Astrocyte of the spinal cord (primary cell): ENCODE data around the gene LRRC3C.

ENCODE experiments used
- DNase-seq: peaks from one replicate; pipeline ENCODE4 v3.0.0; 2011; ENCODE audit warnings: low read depth, low spot score
- H3K4me3 ChIP-seq: 2 replicates; pipeline ENCODE4 v1.5.1; 2011; ENCODE audit warnings: low read depth, mild to moderate bottlenecking, low read length, moderate library complexity
- CTCF ChIP-seq: IDR thresholded peaks from 2 replicates; pipeline ENCODE4 v1.5.1; 2012; ENCODE audit warnings: low read depth, mild to moderate bottlenecking, low read length, inconsistent platforms
- in situ Hi-C: cut with HindIII; loops from 2 replicates; pipeline ENCODE4 v1.10.0; 2017; ENCODE audit warnings: low sequenced_read_pairs

The LRRC3C gene

GRCh38 chr17:39975801-39976200 is 48.3 kb downstream of the LRRC3C start:
- H3K4me3 ChIP-seq = no peak overlapping the region
- DNase-seq = no peak
- TF ChIP-seq CTCF = no peak
- in situ Hi-C loops = no loop called here

DNA sequence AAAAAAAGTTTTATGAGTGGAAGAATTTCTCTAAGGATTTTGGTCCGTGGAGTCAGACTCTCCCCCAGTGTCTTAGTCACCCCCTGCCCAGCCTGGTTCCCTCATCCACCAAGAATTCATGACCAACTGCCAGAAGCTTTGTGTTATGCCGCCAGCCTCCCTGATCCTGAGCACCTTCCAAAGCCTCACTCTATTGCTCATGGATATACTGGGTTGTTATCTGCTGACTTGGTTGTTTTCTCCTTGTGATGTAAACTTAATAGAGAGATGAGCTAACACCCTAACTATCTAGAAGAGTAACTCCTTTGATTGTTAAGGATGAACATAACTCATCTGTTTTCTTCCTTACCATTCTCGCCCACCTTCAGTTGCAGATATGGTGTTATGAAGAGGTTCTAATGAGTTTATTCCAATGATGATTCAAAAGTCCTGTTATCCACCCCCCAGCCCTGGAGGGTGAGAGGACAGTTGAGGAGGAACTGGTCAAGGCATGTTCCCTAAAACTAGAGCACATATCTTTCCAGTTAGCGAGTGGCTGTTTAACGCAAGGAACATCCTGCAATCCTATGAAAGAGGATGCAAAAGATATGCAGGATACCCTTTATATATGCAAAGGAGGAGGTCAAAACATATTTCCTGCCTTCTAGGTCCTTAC is 51.6 kb downstream of the LRRC3C start:
- TF ChIP-seq CTCF = no peak
- DNase-seq = peak; percentile 87
- in situ Hi-C loops = no loop called here
- no peak overlapping the region for H3K4me3 ChIP-seq

GRCh38 chr17:39979893-39980350 is 52.4 kb downstream of the LRRC3C start:
- peak overlapping the region; percentile 68 for H3K4me3 ChIP-seq
- in situ Hi-C loops = no loop called here
- peak; percentile 20 for TF ChIP-seq CTCF
- DNase-seq = no peak

- in situ Hi-C loops = no loop called here
Measured at GRCh38 chr17:39980351-39981206, 53.0 kb downstream of the LRRC3C start, which contains the start of gene PSMD3. PSMD3 (plus strand) TSS chr17:39980807; CDS start chr17:39980971, 164 bp downstream.

GRCh38 chr17:39981207-39981741 is 53.7 kb downstream of the LRRC3C start:
- H3K4me3 ChIP-seq = peak overlapping the region; percentile 68
- in situ Hi-C loops = no loop called here
- peak; percentile 2 for DNase-seq
- TF ChIP-seq CTCF = no peak

More at GRCh38 chr17:39980351-39981206, 53.0 kb downstream of the LRRC3C start, which contains the start of gene PSMD3:
- peak; percentile 100 for DNase-seq
- peak within 1 kb of the TSS; percentile 68 for H3K4me3 ChIP-seq
- peak; percentile 75 for TF ChIP-seq CTCF

DNA sequence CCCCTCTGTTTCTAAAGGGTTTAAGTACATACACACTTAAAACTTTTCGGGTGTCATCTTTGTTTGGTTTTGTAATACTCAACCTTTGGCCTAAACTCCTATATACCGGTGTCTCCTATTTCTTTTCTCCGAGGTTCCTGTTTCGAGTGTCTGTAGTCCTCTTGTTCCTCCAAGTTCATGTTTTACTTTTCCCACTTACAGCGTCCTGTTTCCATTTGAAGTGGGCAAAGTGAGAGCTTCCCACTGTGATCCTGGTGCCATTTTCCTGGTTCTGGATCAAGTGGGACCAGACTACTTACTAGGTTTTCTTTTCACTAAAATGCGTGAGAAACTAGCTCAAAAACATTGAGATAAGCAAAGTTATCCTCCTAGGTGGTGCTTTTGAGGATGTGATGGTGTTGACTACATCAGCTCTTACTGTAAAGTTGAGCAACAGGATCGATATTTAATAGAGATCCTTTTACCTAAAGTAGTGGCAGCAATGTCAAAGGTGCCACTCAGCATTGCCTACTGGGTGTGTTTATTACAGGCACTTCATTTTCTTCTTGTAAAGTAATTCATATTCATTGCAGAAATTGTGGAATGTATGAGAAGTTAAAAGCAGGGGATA is 54.3 kb downstream of the LRRC3C start:
- DNase-seq = no peak
- H3K4me3 ChIP-seq = peak overlapping the region; percentile 68
- in situ Hi-C loops = no loop called here
- TF ChIP-seq CTCF = no peak
